Adipose tissue (tissue), 3 donors: ENCODE results near the gene POLE3. TPM values are rescaled to one million over a fixed set of nuclear protein-coding genes. Genes with fewer than 3 reads are reported as not detected.
"Not testable (repeated sequence)": the region's sequence is repeated elsewhere in the genome, so short reads cannot be mapped to it uniquely, and the experiment has no call there.

ENCODE experiments used
- H3K27ac ChIP-seq: one replicate; pipeline ENCODE4 v1.5.1; 2013; ENCODE audit warnings: low read depth, low read length
- WGBS, 3 donors: extraction: QIAGEN DNeasy Blood & Tissue Kit; methylation state at CpG; one replicate each; pipeline ENCODE4 v1.1.7; 2013; 5-methylcytosine and 5-hydroxymethylcytosine counted together
- polyA plus RNA-seq, 3 donors: library from polyadenylated mRNA; stranded (reverse); fragments of 200-250 nt; gene quantifications; one replicate each; pipeline ENCODE4 v1.2.3, GENCODE V29; 2013
- donor health status: healthy with polysubstance abuse.
- donor health status: Bipolar disorder and iron deficiency.
- donor health status: healthy.

POLE3 gene
- polyA plus RNA-seq: 10 to 100 TPM; 23.3 to 33.0 (median 24.7) TPM

GRCh38 chr9:113410207-113410864, at the start of gene POLE3, which contains the start of gene C9orf43:
TSS of gene POLE3 (minus strand) at chr9:113410675. CDS start at chr9:113410293, 382 bp downstream.
TSS of gene C9orf43 (plus strand) at chr9:113410747. CDS start at chr9:113413494, 2,747 bp downstream.
- peak within 1 kb of the TSS; percentile 67 for H3K27ac ChIP-seq

GRCh38 chr9:113456235-113456634, 45.8 kb upstream of the POLE3 start:
- 96 to 100% (median 97%) methylated on average over 2 of the region's 2 CpGs for WGBS, 3 donors

More at GRCh38 chr9:113410207-113410864, at the start of gene POLE3, which contains the start of gene C9orf43:
- WGBS, 3 donors: 0 to 1% (median 0%) methylated on average over 61 of the region's 61 CpGs

GRCh38 chr9:113454914-113455761, 44.7 kb upstream of the POLE3 start:
- 33 to 37% (median 35%) methylated on average over 5 of the region's 5 CpGs for WGBS, 3 donors
- H3K27ac ChIP-seq: no peak overlapping the region

More at GRCh38 chr9:113456235-113456634, 45.8 kb upstream of the POLE3 start:
- H3K27ac ChIP-seq: no peak overlapping the region

- H3K27ac ChIP-seq: no peak overlapping the region
- 74 to 77% (median 76%) methylated on average over 4 of the region's 4 CpGs for WGBS, 3 donors
Observed at GRCh38 chr9:113452113-113452605, 41.7 kb upstream of the POLE3 start.

- 39 to 73% (median 59%) methylated on average over 2 of the region's 2 CpGs for WGBS, 3 donors
- no peak overlapping the region for H3K27ac ChIP-seq
Observed at GRCh38 chr9:113449376-113449775, 38.9 kb upstream of the POLE3 start.

GRCh38 chr9:113446323-113446740, 35.9 kb upstream of the POLE3 start:
- 56 to 60% (median 60%) methylated on average over 3 of the region's 3 CpGs for WGBS, 3 donors
- H3K27ac ChIP-seq: no peak overlapping the region

GRCh38 chr9:113444736-113445135, 34.3 kb upstream of the POLE3 start:
- 55 to 87% (median 61%) methylated on average over 2 of the region's 2 CpGs for WGBS, 3 donors
- H3K27ac ChIP-seq: no peak overlapping the region

GRCh38 chr9:113437716-113438115, 27.2 kb upstream of the POLE3 start:
- WGBS, 3 donors: 80 to 97% (median 83%) methylated on average over 1 of the region's 1 CpG
- H3K27ac ChIP-seq: not testable (repeated sequence)

GRCh38 chr9:113436728-113437515, 26.4 kb upstream of the POLE3 start:
- whole genome bisulfite sequencing, 3 donors: 77 to 79% (median 77%) methylated on average over 4 of the region's 4 CpGs
- H3K27ac ChIP-seq: no peak overlapping the region

GRCh38 chr9:113431191-113431590, 20.7 kb upstream of the POLE3 start:
- H3K27ac ChIP-seq: no peak overlapping the region

GRCh38 chr9:113428062-113428615, 17.7 kb upstream of the POLE3 start:
- WGBS, 3 donors: 80 to 89% (median 83%) methylated on average over 1 of the region's 1 CpG
- H3K27ac ChIP-seq: no peak overlapping the region

GRCh38 chr9:113427629-113428028, 17.2 kb upstream of the POLE3 start:
- WGBS, 3 donors: 93 to 98% (median 93%) methylated on average over 2 of the region's 2 CpGs
- no peak overlapping the region for H3K27ac ChIP-seq

- 38 to 82% (median 56%) methylated on average over 1 of the region's 1 CpG for WGBS, 3 donors
- H3K27ac ChIP-seq: no peak overlapping the region
Observed at GRCh38 chr9:113426701-113427100, 16.2 kb upstream of the POLE3 start.

GRCh38 chr9:113425072-113425471, 14.6 kb upstream of the POLE3 start:
- WGBS, 3 donors: 31 to 59% (median 31%) methylated on average over 2 of the region's 2 CpGs

GRCh38 chr9:113421726-113422125, 11.3 kb upstream of the POLE3 start:
- H3K27ac ChIP-seq: no peak overlapping the region
- WGBS, 3 donors: 69 to 76% (median 70%) methylated on average over 3 of the region's 3 CpGs

More at GRCh38 chr9:113425072-113425471, 14.6 kb upstream of the POLE3 start:
- H3K27ac ChIP-seq: no peak overlapping the region

GRCh38 chr9:113417370-113417769, 6.9 kb upstream of the POLE3 start:
- no peak overlapping the region for H3K27ac ChIP-seq
- WGBS, 3 donors: 72 to 77% (median 74%) methylated on average over 4 of the region's 4 CpGs

- no peak overlapping the region for H3K27ac ChIP-seq
- WGBS, 3 donors: 38 to 58% (median 53%) methylated on average over 3 of the region's 3 CpGs
Observed at GRCh38 chr9:113416149-113416721, 5.8 kb upstream of the POLE3 start.

- no peak overlapping the region for H3K27ac ChIP-seq
- 0 to 1% (median 0%) methylated on average over 19 to 20 of the region's 20 CpGs for WGBS, 3 donors
Observed at GRCh38 chr9:113409883-113410206, 630 bp downstream of the POLE3 start.
